ENCODE data around the gene SDR39U1.

The SDR39U1 gene

GRCh38 chr14:24390701-24391468, 51.7 kb downstream of the SDR39U1 start:
- H2AFZ ChIP-seq (ENCODE audit: low read length), result no peak overlapping the region
- no peaks in the 10 kb centered on the region for H3K9me2 ChIP-seq (replicated peaks; ENCODE audit: insufficient read depth, low read length)
- H3K79me2 ChIP-seq (ENCODE audit: low read length), result no peaks in the 10 kb centered on the region
- H3K9ac ChIP-seq (ENCODE audit: low read length), result no peak overlapping the region
- H3K27ac ChIP-seq (ENCODE audit: low read length), result no peak overlapping the region
- H4K20me1 ChIP-seq (ENCODE audit: insufficient read depth, low read length), result no peaks in the 10 kb centered on the region
- no peaks in the 10 kb centered on the region for H3F3A ChIP-seq (ENCODE audit: insufficient read depth, low read length)
- no peaks in the 10 kb centered on the region for H3K27me3 ChIP-seq (replicated peaks; ENCODE audit: insufficient read depth, low read length)
- no peak overlapping the region for H3K4me3 ChIP-seq (ENCODE audit: low read length)
- no peak overlapping the region for H3K4me2 ChIP-seq (ENCODE audit: low read depth, low read length)
- TF ChIP-seq EZH2phosphoT487 (IDR thresholded peaks at IDR 0.05; ENCODE audit: low read length) (no peak), EZH2 (optimal IDR thresholded peaks at IDR 0.05; ENCODE audit: low read depth, low read length) (no peak), CTCF (IDR thresholded peaks at IDR 0.05; ENCODE audit: low read length) (no peak)
- no peak for DNase-seq
- no peaks in the 10 kb centered on the region for H3K36me3 ChIP-seq (replicated peaks; ENCODE audit: insufficient read depth, low read length)
- no peaks in the 10 kb centered on the region for H3K4me1 ChIP-seq (ENCODE audit: low read length)
- H3K9me3 ChIP-seq (replicated peaks; ENCODE audit: insufficient read depth, low read length), result no peaks in the 10 kb centered on the region
